Heart left ventricle (tissue), 16 donors: ENCODE measurements around the gene MSANTD3. TPM values are rescaled to one million over a fixed set of nuclear protein-coding genes. Genes with fewer than 3 reads are reported as not detected.
"Not testable (repeated sequence)": the region's sequence is repeated elsewhere in the genome, so short reads cannot be mapped to it uniquely, and the experiment has no call there.

Experiments used
- ATAC-seq, 4 donors: fragments of 200-7000 bp; cut with Tn5 transposase; one replicate each; pipeline ENCODE4 v1.9.1; 2020 to 2022; ENCODE audit warnings: moderate library complexity in 4 of 4, mild to moderate bottlenecking in 3 of 4, moderate number of reproducible peaks in 1 of 4
- DNase-seq, 5 donors: peaks; one replicate each; pipeline ENCODE4 v3.0.0-alpha.2; 2020
- H3K27ac ChIP-seq, 12 donors: fragments of 200-600 bp; sonication (generic) in 4 of 12; one replicate each; pipeline versions ENCODE4 v1.5.0 to v1.8.0; 2016 to 2022; ENCODE audit warnings: mild to moderate bottlenecking in 2 of 12
- H3K27me3 ChIP-seq, 9 donors: fragments of 200-600 bp; sonication (generic) in 2 of 9; one replicate each; pipeline versions ENCODE4 v1.5.1 to v1.8.0; 2016 to 2022; ENCODE audit warnings: mild to moderate bottlenecking in 3 of 9
- H3K36me3 ChIP-seq, 9 donors: fragments of 200-600 bp; sonication (generic) in 2 of 9; one replicate each; pipeline versions ENCODE4 v1.5.0 to v1.8.0; 2018 to 2022; ENCODE audit warnings: mild to moderate bottlenecking in 2 of 9
- H3K4me1 ChIP-seq, 12 donors: fragments of 200-600 bp; sonication (generic) in 4 of 12; one replicate each; pipeline versions ENCODE4 v1.5.0 to v1.8.0; 2016 to 2022; ENCODE audit warnings: mild to moderate bottlenecking in 3 of 12
- H3K4me3 ChIP-seq, 12 donors: fragments of 200-600 bp; sonication (generic) in 4 of 12; one replicate each; pipeline versions ENCODE4 v1.5.0 to v1.8.0; 2017 to 2022; ENCODE audit warnings: mild to moderate bottlenecking in 9 of 12, moderate library complexity in 4 of 12
- H3K9me3 ChIP-seq, 12 donors: fragments of 200-600 bp; sonication (generic) in 4 of 12; one replicate each; pipeline versions ENCODE4 v1.5.0 to v1.8.0; 2016 to 2022; ENCODE audit warnings: mild to moderate bottlenecking in 1 of 12
- POLR2A ChIP-seq, 2 donors: fragments of 450-650 bp; IDR thresholded peaks; one replicate each; pipeline ENCODE4 v1.6.1; 2017; ENCODE audit warnings: antibody characterized with exemption in 2 of 2, mild to moderate bottlenecking in 2 of 2, moderate library complexity in 2 of 2
- WGBS, 4 donors: extraction: QIAGEN DNeasy Blood & Tissue Kit in 2 of 4; methylation state at CpG; one replicate each; pipeline versions ENCODE4 v1.1.5 to v1.1.7; 2013 to 2018; 5-methylcytosine and 5-hydroxymethylcytosine counted together
- intact Hi-C, 10 donors: fragments of 100-400 bp; cut with DNase I; formaldehyde crosslinking; loops; one replicate each; pipeline versions ENCODE4 v1.11.1 to v1.14.2; 2022
- polyA plus RNA-seq, 2 donors: library from polyadenylated mRNA; stranded (reverse); fragments of 200-250 nt; gene quantifications; one replicate each; pipeline ENCODE4 v1.2.3, GENCODE V29; 2013
- total RNA-seq, 9 donors: library from RNA; depleted of rRNA in 2 of 9; stranded (reverse); fragments of >200 nt in 2 of 9; fragmentation: NEBNext Ultra II Directional in 3 of 9; extraction: Animal tissue kit (Norgen Biotek cat#: 25700) in 3 of 9; gene quantifications; one replicate each; pipeline versions ENCODE4 v1.1.0 to v1.2.4, GENCODE V29; 2016 to 2023
- TF ChIP-seq, protein P1 (sequence below), 12 donors: fragments of 200-600 bp; sonication (generic) in 4 of 12; IDR thresholded peaks; one replicate each; pipeline versions ENCODE4 v1.5.0 to v1.8.0; 2018 to 2022; ENCODE audit warnings: antibody characterized with exemption in 12 of 12, mild to moderate bottlenecking in 5 of 12
- donor health status: ischemic (EF 13 %, LVEDD 7.1; RV severe dilation, severe dysfunction).
- donor health status: healthy with polysubstance abuse.
- donor health status: DM: no; HTN: yes; CAD: no.
- donor health status: DM: no; HTN: no; CAD: no.
- donor health status: ischemic (EF 25% LVEDD 6.9; RV normal size, moderate dysfunction).
- donor health status: ischemic (EF 25% LVEDD 5.7; RV mildly dilated, moderate dysfunction).
- donor health status: healthy.
- donor health status: DM: yes; HTN: yes; CAD: no.
- donor health status: ischemic (EF 35%, LVEDD 5.7; RV mildly dilated, moderate dysfunction).
- donor health status: nonischemic (EF 11% LVEDD 7.7; RV severe dilation, severe dysfunction).
- donor health status: DM: yes; HTN: yes; CAD: no.
- donor health status: PGD.
- donor health status: ischemic (EF 29% LVEDD 5.4; RV normal size, mild dysfunction).
- donor health status: nonischemic (EF 23%, LVEDD 6.1; RV moderate dilation, normal function).

The MSANTD3 gene
- total and polyA plus RNA-seq, 11 donors = 14.3 to 60.5 (median 24.1) TPM

- no peaks in the 10 kb centered on the region for H3K36me3 ChIP-seq
- WGBS, 4 donors = 11 to 15% (median 12%) methylated on average over 34 to 38 of the region's 38 CpGs
- DNase-seq (peak; percentile 88 to 95 (median 93)), ATAC-seq (peak; percentile 97 to 100 (median 100))
- peak overlapping the region in 1 of 12 donors; percentile 23 for H3K27ac ChIP-seq
- H3K4me1 ChIP-seq = peaks cover 0 to 12% (median 3%) of the 10 kb centered on the region in 12 donors
- H3K4me3 ChIP-seq = peak overlapping the region; percentile 8 to 68 (median 56)
- peaks cover 0 to 8% (median 0%) of the 10 kb centered on the region in 9 donors for H3K27me3 ChIP-seq
- TF ChIP-seq POLR2A (IDR thresholded peaks at IDR 0.05) = peak in 1 of 2 donors; percentile 66
- TF ChIP-seq, protein P1, sequence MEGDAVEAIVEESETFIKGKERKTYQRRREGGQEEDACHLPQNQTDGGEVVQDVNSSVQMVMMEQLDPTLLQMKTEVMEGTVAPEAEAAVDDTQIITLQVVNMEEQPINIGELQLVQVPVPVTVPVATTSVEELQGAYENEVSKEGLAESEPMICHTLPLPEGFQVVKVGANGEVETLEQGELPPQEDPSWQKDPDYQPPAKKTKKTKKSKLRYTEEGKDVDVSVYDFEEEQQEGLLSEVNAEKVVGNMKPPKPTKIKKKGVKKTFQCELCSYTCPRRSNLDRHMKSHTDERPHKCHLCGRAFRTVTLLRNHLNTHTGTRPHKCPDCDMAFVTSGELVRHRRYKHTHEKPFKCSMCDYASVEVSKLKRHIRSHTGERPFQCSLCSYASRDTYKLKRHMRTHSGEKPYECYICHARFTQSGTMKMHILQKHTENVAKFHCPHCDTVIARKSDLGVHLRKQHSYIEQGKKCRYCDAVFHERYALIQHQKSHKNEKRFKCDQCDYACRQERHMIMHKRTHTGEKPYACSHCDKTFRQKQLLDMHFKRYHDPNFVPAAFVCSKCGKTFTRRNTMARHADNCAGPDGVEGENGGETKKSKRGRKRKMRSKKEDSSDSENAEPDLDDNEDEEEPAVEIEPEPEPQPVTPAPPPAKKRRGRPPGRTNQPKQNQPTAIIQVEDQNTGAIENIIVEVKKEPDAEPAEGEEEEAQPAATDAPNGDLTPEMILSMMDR (IDR thresholded peaks at IDR 0.05) = no peak
- intact Hi-C loops = loop anchor here in 3 of 10 donors (2.0 to 10.0 kb wide), 3 partner anchors 57 to 59 kb away; partner anchors contain the start of gene TEX10 (in 3 of the 3)
- no peaks in the 10 kb centered on the region for H3K9me3 ChIP-seq
These were observed 15.3 kb upstream of the MSANTD3 start for GRCh38 chr9:100411472-100412283.

DNA sequence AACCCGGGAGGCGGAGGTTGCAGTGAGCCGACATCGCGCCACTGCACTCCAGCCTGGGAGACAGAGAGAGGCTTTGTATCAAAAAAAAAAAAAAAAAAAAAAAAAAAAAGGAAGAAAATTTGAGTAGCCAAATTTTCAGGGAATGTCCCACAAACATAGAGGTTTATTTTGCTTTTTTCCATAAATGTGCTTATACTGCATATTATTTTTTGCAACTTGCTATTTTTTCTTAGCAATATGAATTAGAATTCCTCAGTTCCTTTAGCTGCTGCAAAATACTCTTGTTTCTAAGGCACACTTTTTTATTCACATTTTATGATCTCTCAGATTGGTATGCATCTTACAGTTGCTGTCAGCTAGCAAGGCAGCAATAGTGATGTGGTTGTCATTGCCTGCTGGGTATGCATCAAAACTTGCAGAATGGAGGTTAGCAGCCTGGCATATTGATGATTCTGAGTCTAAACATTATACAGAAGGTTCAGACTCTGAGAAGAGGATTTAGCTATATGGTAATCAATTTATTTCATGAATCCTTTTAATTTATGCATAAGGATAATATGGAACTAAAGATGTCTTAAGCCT is 13.0 kb upstream of the MSANTD3 start:
- Histone ChIP-seq H3K4me3 (no peak overlapping the region), H3K9me3 (no peaks in the 10 kb centered on the region), H3K27me3 (peaks cover 0 to 10% (median 4%) of the 10 kb centered on the region in 9 donors), H3K36me3 (no peaks in the 10 kb centered on the region), H3K4me1 (peaks cover 0 to 12% (median 3%) of the 10 kb centered on the region in 12 donors), H3K27ac (no peak overlapping the region)
- intact Hi-C loops = loop anchor here in 2 of 10 donors (5.0 to 10.0 kb wide), 2 partner anchors 59 to 62 kb away; partner anchors contain the start of gene TEX10 (in 2 of the 2)
- 86 to 96% (median 93%) methylated on average over 5 of the region's 5 CpGs for WGBS, 4 donors
- TF ChIP-seq POLR2A (IDR thresholded peaks at IDR 0.05) = no peak
- TF ChIP-seq, protein P1 (IDR thresholded peaks at IDR 0.05) = no peak
- DNase-seq (no peak), ATAC-seq (no peak)

GRCh38 chr9:100417815-100418214 is 9.1 kb upstream of the MSANTD3 start:
- H3K4me3 ChIP-seq = no peak overlapping the region
- no peak for TF ChIP-seq POLR2A (IDR thresholded peaks at IDR 0.05)
- TF ChIP-seq, protein P1 (IDR thresholded peaks at IDR 0.05) = no peak
- peaks cover 0 to 16% (median 6%) of the 10 kb centered on the region in 9 donors for H3K27me3 ChIP-seq
- H3K36me3 ChIP-seq = no peaks in the 10 kb centered on the region
- ATAC-seq (no peak), DNase-seq (no peak)
- H3K27ac ChIP-seq = no peak overlapping the region
- WGBS, 4 donors = 69 to 86% (median 75%) methylated on average over 4 of the region's 4 CpGs
- no peaks in the 10 kb centered on the region for H3K4me1 ChIP-seq
- no peaks in the 10 kb centered on the region for H3K9me3 ChIP-seq
- intact Hi-C loops = loop anchor here in 1 of 10 donors (10.0 kb wide), 1 partner anchor 63 kb away; the partner anchor contains the start of gene TEX10

GRCh38 chr9:100419166-100419565 is 7.8 kb upstream of the MSANTD3 start:
- Histone ChIP-seq H3K4me3 (no peak overlapping the region), H3K36me3 (no peaks in the 10 kb centered on the region), H3K27me3 (peaks cover 0 to 16% (median 6%) of the 10 kb centered on the region in 9 donors), H3K4me1 (no peaks in the 10 kb centered on the region), H3K9me3 (no peaks in the 10 kb centered on the region), H3K27ac (no peak overlapping the region)
- 87 to 92% (median 88%) methylated on average over 3 of the region's 3 CpGs for WGBS, 4 donors
- DNase-seq (no peak), ATAC-seq (no peak)
- no peak for TF ChIP-seq POLR2A (IDR thresholded peaks at IDR 0.05)
- TF ChIP-seq, protein P1 (IDR thresholded peaks at IDR 0.05) = no peak
- intact Hi-C loops = loop anchor here in 1 of 10 donors (10.0 kb wide), 1 partner anchor 64 kb away; the partner anchor contains the start of gene TEX10

GRCh38 chr9:100421116-100421515 is 5.8 kb upstream of the MSANTD3 start:
- not testable (repeated sequence) for H3K4me1 ChIP-seq, H3K9me3 ChIP-seq, H3K4me3 ChIP-seq, H3K27ac ChIP-seq, H3K36me3 ChIP-seq, ATAC-seq, DNase-seq
- 88 to 92% (median 90%) methylated on average over 3 of the region's 3 CpGs for WGBS, 4 donors
- intact Hi-C loops = loop anchor here in 2 of 10 donors (10.0 kb wide), 3 partner anchors 66 to 596 kb away; partner anchors contain the start of genes NR4A3 (in 1 of the 2) and TEX10 (in 1 of the 2)
- peaks cover 0 to 10% (median 0%) of the 10 kb centered on the region in 9 donors for H3K27me3 ChIP-seq
